Stimulated activated CD4-positive, alpha-beta T cell treated with anti-CD3 and anti-CD28 coated beads, Interleukin-2, amount 100 ng/mL, for 4 hours (primary cell): ENCODE results near the gene STK4.

ENCODE experiments used
- DNase-seq: peaks from one replicate; pipeline ENCODE4 v3.0.0-alpha.2; 2020; ENCODE audit warnings: low read depth

STK4 gene

DNA sequence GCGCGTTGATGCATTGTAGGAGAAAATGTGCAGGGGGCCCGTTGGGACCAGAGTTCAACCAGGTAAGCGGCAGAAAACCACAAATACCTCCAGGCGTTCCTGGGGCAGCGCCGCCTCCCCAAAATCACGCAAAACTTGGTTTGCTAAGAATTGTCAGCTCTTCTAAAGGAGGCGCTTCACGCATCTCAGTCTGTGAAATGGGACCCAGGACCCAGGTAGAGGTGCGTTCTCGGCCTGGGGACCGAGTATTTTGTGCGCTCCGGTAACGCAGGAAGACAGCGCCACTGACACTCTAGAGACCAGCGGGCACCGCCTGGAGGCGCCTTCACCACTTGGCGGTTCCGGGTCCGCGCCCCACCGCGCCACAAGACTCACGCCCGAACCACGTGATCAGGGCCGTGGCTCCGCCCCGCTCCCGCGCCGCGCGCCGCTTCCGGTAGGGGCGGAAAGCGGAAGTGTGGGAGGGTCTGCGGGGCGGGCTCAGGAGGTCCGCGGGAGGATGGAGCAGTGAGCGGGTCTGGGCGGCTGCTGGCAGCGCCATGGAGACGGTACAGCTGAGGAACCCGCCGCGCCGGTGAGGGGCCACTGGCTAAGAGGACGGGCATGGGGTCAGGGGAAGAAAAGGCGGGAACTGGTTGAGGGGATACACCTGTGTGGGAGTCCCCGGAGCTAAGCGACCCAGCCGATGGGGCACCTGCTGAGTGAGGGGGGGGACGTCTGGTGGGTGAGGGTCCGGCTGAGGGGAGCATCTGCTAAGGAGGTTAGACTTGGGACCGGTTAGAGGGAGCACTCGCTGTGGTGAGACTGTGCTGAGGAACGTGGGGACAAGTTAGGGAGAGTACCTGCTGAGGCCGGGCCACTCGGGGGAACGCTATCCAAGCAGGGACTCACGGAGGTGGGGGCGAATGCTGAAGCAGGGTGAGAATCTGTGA lies at the start of gene STK4:
STK4 (plus strand) TSS at position 483 of the 932 bp plus-strand sequence; CDS start at position 540, 57 bp downstream.
- DNase-seq = peak; percentile 92

DNA sequence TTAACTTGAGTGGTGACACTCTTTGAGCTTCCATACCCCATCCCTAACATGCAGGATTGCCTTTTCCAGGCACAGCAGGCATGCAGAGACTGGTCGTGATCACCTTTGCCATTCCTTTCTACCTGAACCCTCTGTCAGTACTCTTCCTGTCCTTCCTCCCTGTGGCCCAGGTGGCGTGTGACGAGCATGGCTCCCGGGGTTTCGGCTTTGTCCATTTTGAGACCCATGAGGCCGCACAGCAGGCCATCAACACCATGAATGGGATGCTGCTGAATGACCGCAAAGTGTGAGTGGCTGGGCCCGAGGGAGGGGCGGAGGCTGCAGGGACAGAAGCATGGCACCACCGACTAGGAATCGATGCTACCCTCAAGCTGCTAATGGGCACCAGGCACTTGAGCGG lies 49.7 kb upstream of the STK4 start:
- DNase-seq = no peak

DNA sequence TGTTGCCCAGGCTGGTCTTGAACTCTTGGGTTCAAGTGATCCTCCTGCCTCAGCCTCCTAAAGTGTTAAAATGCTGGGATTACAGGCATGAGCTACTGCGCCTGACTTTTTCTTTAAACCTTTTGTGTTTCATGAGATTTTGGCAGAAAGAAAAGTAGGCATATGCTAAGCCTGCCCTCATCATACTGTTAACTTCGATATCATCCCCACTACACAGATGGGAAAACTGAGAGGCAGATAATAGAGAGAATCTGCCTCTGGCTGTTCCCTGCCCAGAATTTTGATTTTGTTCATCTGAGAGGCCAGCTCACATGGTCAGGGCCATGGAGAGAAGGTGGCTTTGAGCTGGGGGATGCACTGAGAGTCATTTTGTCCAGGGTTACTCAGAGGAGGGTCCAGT lies 48.9 kb upstream of the STK4 start:
- no peak for DNase-seq

DNA sequence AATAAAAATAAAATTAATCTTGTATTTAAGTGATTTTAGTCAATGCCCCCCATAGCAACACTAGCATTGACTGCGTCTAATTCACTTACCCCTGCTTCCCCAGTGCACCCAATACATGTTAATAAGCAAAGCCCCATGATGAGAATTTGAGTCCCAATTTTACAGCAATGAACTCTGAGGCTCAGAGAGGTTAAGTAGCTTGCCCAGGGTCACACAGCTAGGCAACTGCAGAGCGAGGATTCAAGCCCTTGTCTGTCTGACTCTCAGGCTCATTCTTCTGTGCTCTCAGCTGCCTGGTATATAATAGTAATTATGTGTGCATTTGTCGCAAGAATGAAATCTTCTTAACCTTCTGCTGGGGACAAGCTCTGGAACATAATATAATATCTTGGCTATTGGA lies 48.0 kb upstream of the STK4 start:
- no peak for DNase-seq

DNA sequence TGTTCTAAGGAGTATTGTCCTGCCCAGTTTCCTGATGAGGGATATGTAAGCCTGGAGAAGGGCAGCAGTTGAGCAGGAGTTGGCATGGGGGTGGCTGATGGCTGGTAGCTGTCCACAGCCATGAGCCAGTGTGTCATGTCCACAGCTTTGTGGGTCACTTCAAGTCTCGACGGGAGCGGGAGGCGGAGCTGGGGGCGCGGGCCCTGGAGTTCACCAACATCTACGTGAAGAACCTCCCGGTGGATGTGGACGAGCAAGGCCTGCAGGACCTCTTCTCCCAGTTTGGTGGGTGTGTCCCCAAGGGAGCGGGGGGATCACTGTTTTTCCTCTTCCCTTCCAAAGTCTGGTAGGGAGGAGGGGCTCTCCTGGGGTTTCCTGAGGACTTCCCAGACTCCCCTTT lies 47.6 kb upstream of the STK4 start:
- no peak for DNase-seq

DNA sequence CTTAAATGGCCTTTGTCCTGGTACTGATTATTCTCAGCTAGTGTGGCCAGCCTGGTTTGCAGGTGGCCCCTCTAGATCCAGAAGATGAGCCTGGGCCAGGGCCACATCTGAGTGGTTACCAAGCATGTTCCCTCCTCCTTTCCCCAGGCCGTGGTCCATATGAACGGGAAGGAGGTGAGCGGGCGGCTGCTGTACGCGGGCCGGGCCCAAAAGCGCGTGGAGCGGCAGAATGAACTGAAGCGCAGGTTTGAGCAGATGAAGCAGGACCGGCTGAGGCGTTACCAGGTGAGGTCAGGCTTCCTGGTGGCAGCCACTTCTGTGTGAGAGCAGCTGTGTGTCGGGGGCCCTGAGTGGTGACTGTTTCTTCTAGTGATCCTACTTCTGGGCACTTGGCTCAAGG lies 44.9 kb upstream of the STK4 start:
- DNase-seq = no peak

DNA sequence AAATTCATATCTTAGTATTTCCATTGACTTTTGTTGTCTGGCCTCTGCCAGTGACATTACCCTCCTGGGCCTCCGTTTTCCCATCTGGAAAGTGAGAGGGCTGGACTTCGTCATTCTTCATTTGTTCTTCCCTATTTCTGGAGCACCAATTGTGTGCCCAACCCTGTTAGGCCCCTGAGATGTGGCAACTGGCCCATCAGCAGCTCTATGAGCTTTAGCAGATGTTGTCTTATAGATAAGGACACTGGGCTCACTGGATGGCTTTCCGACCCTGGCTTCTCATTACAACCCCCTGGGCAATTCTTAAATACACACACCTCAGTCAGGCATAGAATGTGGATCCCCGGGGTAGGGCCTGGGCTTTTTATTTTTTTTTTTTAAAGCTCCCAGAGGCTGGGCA lies 41.8 kb upstream of the STK4 start:
- no peak for DNase-seq

DNA sequence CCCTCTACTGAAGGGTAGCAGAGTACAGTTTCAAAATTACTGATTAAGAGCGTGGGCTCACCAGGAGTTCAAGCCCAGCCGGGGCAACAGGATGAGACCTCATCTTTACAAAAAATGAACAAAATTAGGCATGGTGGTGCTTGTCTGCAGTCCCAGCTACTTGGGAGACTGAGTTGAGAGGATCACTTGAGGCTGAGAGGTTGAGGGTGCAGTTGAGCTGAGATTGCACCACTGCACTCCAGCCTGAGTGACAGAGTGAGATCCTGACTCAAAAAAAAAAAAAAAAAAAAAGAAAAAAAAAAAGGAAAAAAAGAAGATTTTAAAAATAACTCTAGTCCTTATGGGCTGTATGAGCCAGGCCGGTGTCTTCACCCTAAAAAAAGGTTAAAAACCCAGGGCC lies 37.7 kb upstream of the STK4 start:
- no peak for DNase-seq

DNA sequence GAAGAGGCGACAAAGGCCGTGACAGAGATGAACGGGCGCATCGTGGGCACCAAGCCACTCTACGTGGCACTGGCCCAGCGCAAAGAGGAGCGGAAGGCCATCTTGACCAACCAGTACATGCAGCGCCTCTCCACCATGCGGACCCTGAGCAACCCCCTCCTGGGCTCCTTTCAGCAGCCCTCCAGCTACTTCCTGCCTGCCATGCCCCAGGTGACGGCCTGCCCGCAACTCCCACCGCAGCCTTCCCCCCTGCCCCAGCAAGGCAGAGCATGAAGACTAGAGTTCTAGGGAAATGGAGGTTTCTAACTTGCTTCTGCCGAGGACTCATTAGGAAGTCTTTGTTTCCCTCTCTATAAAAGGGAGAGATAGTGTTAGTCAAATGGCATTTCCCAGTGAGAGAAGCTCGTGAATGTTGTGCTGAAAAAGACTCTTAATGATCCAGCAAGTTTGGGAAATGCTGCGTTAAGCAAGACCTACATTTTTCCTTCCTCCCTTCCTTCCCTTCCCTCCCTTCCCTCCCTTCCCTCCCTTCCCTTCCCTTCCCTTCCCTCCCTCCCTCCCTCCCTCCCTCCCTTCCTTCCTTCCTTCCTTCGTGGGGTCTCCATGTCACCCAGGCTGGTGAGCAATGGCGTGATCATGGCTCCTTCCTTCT lies 35.7 kb upstream of the STK4 start:
- DNase-seq = no peak

DNA sequence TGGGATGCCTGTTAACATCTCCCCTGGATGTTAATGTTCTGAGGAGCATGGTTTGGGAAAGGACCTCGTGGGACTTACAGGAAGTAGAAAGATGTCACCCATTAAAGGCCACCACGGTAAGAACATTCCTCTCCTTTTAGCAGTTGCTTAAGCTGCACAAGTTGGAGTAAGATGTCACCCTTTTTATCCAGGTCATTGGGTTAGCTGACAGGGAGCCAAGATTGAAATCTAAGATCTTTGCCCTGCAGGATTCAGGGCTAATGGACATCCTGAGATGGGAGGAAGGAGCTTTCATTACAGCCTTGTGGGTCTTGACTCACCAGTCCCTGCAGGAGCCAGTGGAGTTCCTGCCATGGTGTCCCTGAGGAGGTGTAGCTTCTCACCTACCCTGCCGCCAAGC lies 34.4 kb upstream of the STK4 start:
- DNase-seq = no peak

DNA sequence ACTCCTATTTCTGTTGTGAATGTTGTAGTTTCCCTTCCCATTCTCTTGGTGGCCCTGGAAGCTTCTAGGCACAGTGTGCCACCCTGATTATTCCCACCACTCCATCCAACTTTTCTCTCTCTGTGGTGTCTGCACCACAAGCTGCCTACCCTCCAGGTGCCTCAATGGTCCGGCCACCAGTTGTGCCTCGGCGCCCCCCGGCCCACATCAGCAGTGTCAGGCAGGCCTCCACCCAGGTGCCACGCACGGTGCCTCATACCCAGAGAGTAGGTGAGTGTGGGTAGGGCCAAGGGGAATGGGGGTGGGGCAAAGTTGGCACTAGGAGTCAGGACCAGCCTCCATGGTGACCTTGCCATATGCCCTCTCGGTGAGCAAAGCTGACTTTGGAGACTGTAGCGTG lies 33.4 kb upstream of the STK4 start:
- DNase-seq = no peak

DNA sequence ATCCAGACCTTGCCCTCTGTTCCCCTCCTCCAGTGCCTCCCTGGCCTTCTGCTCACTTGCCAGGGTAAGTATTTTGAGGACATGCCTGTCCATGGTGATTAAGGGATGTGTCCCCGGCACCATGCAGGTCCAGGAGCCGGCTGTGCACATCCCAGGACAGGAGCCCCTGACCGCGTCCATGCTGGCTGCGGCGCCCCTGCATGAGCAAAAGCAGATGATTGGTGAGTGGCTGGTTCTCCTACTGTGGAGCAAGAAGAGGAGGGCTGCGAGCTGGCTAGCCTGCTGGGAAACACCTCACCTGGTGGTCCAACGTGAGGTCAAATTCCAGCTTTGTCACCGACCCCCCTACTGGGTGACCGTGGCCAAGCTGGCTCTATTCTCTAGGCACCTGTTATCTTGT lies 29.8 kb upstream of the STK4 start:
- no peak for DNase-seq

DNA sequence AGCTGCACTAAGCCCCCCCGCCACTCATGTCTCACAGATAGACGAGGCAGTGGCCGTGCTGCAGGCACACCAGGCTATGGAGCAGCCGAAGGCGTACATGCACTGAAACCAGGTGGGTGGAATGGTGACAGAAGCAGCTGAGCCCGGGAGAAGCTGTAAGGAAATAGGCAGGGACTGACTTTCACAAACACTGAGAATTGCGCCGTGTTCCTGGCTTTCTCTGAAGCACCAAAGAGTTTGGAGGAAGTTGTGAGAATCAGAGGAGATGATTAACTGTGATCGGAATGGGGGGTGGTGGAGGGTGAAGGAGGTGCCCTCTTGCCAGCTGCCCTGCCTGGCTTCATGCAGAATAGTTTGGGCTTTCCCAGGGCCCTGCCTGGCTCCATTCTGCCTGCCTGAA lies 27.7 kb upstream of the STK4 start:
- no peak for DNase-seq

DNA sequence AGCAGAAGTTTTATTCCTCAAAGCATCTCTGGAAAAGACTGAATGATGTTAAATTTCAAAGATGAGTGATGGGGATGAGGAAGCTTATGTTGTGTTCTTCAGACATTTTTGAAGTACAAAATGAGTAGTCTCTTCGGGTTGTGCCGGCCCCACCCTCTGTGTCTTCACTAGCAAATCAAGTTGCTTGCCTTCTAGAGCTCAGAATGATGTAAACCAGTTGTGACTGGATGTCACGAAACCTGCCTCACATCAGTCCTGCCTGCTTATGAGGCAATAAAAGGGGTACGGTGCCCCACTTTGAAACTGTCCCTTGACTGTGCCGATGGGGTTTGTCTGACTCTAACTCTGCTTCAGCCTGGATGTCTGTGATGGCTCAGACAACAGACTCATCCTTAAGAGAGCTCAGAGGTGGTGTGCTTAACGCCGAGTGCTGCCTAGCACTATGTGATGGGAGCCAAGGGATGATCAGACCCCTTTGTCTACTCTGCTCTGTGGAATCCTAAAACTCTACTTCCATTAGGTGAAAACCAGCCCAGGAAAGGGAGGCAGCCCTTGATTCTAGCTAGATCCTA lies 25.1 kb upstream of the STK4 start:
- DNase-seq = no peak

DNA sequence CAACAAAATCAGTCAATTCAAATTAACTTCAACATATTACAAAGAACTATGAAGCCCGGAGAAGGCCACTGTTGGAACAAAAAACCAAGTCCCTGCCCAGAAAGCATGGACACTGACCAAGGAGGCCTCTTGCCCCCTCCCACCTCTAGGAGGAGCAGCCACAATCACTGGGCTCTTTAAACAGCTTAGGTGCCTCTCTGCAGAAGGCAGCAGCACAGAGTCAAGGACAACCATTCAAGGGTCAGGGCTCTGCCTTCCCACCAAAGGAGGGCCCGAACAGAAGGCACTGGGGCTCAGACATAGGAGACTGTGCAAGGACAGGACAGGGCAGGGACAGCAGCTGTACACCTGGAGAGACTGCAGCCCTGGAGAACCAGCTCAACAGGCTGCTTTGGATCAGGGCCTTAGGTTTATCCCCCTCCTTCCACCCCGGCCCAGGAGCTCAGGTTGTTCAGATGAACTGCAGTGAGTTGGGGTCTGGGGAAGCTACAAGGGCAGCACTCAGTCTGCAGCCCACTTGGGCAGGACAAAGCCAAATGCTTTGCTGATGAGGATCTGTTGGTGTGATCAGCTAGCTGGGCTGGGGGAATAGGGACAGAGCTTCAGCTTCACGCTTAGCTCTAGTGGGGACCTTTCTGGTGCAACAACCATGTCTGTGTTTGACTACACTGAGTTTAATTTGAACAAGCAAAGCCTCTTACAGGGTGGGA lies 23.9 kb upstream of the STK4 start:
- DNase-seq = no peak

DNA sequence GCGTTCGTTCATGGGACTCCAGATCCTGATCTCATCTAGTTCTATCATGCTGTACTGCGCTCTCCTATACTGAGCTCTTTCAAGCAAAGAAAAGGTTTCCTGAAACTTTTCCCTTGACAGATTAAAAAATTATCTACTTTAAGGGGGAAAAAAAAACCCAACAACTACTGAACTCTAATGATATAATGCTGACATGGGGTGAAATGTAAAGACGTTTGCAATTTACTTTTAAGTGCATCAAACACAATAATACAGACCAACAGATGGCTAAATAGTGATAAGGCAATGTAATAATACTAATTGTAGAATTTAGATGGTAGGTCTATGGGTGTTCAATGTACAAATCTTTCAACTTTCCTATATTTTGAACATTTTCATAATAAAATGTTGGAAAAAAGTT lies 22.5 kb upstream of the STK4 start:
- no peak for DNase-seq

DNA sequence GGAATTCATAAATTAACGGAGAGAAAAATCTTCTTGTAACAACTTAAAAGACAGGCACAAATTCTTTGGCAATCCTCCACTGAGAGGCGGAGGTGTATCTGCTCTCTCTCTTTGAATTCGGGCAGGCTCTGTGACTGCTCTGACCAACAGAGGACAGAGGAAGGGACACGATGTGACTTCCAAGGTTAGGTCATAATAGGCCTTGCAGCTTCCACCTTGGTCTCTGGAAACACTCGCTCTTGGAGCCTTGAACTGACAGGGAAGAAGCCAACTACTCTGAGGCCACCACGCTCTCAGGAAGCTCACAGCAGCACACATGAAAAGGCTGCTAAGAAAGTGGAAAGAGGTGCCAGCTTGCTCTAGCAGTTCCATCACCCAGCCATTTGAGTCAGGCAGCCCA lies 21.1 kb upstream of the STK4 start:
- no peak for DNase-seq

DNA sequence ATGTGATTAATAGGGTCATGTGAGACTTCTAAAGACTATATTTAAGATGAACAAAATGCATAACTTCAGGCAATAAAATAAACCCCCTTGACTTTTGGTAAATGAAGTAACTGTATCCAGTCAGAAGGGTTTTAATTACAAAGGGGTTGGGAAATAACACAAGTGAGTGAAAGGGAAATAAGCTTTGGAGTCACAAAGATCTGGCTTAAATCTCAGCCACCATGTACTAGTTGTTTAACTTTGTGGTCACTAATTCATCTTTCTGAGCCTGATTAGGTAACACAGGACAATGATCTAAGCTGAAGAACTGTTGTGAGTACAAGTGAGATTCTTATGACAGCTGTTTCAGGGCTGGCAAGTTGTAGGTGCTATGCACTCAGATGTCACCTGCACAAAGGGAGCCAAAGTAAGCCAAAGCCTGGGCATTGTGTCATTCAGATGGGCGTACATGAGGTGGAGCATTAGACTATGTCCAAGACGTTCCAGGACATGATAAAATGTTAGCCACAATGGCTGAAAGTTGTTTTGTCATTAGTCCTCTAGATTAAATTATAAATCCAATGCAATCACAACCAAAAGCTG lies 19.9 kb upstream of the STK4 start:
- no peak for DNase-seq

DNA sequence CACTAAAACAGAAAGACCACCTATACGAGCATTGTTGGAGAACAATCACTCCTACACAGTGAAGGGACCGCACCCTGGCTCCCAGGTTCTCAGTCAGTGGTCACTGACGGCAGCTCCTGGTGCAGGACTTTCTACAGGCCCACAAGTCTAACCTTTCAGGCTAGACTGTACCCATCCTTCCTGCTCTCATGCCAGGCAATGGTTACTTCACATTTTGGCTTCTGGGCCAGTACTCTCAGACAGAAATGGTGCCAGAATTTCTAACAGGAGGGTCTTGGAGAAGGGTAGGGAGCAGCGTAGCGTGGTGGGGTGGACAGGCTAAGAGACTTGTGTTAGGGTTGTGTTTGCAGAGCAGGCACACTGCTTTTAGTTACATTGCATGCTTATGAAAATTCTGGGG lies 18.2 kb upstream of the STK4 start:
- DNase-seq = no peak

DNA sequence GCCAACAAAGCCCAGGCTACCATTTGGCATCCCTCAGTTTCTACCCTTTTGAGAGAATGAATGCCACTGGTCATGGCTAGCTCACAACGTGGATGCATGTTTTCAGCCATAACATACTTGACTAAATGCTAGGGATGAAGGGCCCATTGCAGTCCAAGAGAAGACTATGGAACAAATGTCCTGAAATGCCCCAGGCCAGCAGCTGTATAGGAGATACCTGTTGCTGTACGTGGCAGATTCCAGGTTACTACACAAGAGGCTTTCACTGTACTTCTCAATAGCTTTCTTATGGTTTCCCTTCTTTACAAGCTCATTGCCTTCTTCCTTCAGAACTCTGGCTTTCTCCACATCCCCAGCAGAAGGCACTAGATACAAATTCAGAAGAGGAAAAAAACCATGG lies 17.8 kb upstream of the STK4 start:
- no peak for DNase-seq

DNA sequence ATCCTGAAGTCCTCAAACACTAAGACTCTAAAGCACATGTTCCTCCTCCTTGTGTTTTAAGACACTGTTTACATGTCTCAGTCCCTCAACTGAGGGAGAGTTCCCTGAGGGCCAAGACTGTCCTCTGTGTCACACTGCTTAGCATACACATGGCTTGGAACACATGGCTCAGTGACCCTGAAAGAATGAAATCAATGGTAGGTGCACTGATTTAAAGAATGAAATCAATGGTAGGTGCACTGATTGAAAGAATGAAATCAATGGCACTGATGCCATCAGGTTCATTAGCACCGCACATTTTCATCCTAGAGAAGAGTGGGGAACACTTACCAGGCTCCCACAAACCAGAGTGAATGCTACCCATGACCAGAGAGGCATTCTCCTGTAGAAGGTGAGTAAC lies 15.9 kb upstream of the STK4 start:
- no peak for DNase-seq

DNA sequence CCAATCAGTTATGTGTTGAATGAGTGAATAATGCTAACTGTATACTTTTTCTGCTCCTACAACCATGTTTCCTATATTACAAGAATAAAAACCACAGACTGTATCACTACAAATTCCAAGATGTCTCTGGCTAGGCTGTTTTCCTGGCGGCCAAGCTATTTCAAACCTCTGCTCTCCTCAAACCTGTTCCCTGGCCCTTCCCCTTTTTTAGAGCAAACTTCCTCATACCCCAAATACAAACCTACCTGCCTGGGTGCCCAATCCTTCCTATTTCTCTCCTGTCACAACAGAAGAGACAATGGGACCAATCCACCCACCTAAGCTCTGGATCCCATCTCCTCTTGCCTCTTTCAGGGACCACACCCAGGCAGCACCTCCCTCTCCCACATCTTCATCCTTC lies 13.6 kb upstream of the STK4 start:
- DNase-seq = no peak
